AG08395 (cell line): ENCODE measurements around the gene HYDIN.

Experiments
- DNase-seq: peaks from one replicate; pipeline ENCODE4 v3.0.0; 2012; ENCODE audit warnings: mixed read lengths, low spot score

The HYDIN gene

GRCh38 chr16:70760221-70760620, 470.3 kb downstream of the HYDIN start:
- peak; percentile 26 for DNase-seq

- DNase-seq = no peak
Measured at GRCh38 chr16:70759666-70760065, 470.9 kb downstream of the HYDIN start.

- no peak for DNase-seq
Measured at GRCh38 chr16:70758786-70759185, 471.7 kb downstream of the HYDIN start.
